DND-41 (cell line): ENCODE data around the gene PCGF2.

ENCODE experiments used
- EZH2 ChIP-seq: IDR thresholded peaks from 3 replicates; pipeline ENCODE4 v1.6.1; 2012; ENCODE audit warnings: borderline replicate concordance, low read depth, mild to moderate bottlenecking, moderate library complexity, low read length, inconsistent platforms; ENCODE audit not compliant: severe bottlenecking
- TF ChIP-seq, protein P1 (sequence below): IDR thresholded peaks from 2 replicates; pipeline ENCODE4 v1.5.1; 2012; ENCODE audit warnings: borderline replicate concordance, low read length, moderate library complexity, mild to moderate bottlenecking; ENCODE audit not compliant: poor library complexity, severe bottlenecking; ENCODE audit errors: extremely low read depth

GRCh38 chr17:38761612-38762011 lies 13.5 kb upstream of the PCGF2 start:
- TF ChIP-seq, protein P1, sequence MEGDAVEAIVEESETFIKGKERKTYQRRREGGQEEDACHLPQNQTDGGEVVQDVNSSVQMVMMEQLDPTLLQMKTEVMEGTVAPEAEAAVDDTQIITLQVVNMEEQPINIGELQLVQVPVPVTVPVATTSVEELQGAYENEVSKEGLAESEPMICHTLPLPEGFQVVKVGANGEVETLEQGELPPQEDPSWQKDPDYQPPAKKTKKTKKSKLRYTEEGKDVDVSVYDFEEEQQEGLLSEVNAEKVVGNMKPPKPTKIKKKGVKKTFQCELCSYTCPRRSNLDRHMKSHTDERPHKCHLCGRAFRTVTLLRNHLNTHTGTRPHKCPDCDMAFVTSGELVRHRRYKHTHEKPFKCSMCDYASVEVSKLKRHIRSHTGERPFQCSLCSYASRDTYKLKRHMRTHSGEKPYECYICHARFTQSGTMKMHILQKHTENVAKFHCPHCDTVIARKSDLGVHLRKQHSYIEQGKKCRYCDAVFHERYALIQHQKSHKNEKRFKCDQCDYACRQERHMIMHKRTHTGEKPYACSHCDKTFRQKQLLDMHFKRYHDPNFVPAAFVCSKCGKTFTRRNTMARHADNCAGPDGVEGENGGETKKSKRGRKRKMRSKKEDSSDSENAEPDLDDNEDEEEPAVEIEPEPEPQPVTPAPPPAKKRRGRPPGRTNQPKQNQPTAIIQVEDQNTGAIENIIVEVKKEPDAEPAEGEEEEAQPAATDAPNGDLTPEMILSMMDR = peak; percentile 63
- TF ChIP-seq EZH2 = no peak
